Mesendoderm (in vitro differentiated cells): Measurements from ENCODE around the gene ITPR2.

Source experiments
- DNase-seq: peaks from one replicate; pipeline ENCODE4 v3.0.0; 2013
- H2AK5ac ChIP-seq: 2 replicates; pipeline ENCODE4 v1.6.1; 2013; ENCODE audit warnings: low read length, inconsistent platforms
- H2BK120ac ChIP-seq: 2 replicates; pipeline ENCODE4 v1.6.1; 2013; ENCODE audit warnings: low read depth, mild to moderate bottlenecking, low read length, moderate library complexity, mixed read lengths
- H2BK15ac ChIP-seq: replicated peaks from 2 replicates; pipeline ENCODE4 v1.6.1; 2013; ENCODE audit warnings: low read depth, mild to moderate bottlenecking, moderate library complexity
- H2BK5ac ChIP-seq: 2 replicates; pipeline ENCODE4 v1.6.1; 2013; ENCODE audit warnings: low read length, inconsistent platforms
- H3K18ac ChIP-seq: 2 replicates; pipeline ENCODE4 v1.6.1; 2013; ENCODE audit warnings: mild to moderate bottlenecking, low read length, mixed read lengths
- H3K23ac ChIP-seq: one replicate; pipeline ENCODE4 v1.6.1; 2013; ENCODE audit warnings: low read length
- H3K27ac ChIP-seq: 2 replicates; pipeline ENCODE4 v1.5.1; 2013; ENCODE audit warnings: low read depth, mild to moderate bottlenecking, inconsistent platforms, low read length, moderate library complexity
- H3K27me3 ChIP-seq: 2 replicates; pipeline ENCODE4 v1.6.1; 2013; ENCODE audit warnings: low read length, control low read depth, mild to moderate bottlenecking, inconsistent platforms; ENCODE audit not compliant: insufficient read depth, poor library complexity
- H3K36me3 ChIP-seq: 2 replicates; pipeline ENCODE4 v1.6.1; 2013; ENCODE audit warnings: low read length, inconsistent platforms; ENCODE audit not compliant: control insufficient read depth, insufficient read depth
- H3K4ac ChIP-seq: one replicate; pipeline ENCODE4 v1.6.1; 2013; ENCODE audit warnings: low read depth, mild to moderate bottlenecking, low read length, moderate library complexity
- H3K4me1 ChIP-seq: 2 replicates; pipeline ENCODE4 v1.6.1; 2013; ENCODE audit warnings: low read depth, low read length, inconsistent platforms; ENCODE audit not compliant: control insufficient read depth
- H3K4me2 ChIP-seq: 2 replicates; pipeline ENCODE4 v1.6.1; 2013; ENCODE audit warnings: low read length
- H3K4me3 ChIP-seq: 2 replicates; pipeline ENCODE4 v1.5.1; 2013; ENCODE audit warnings: mild to moderate bottlenecking, low read length
- H3K56ac ChIP-seq: one replicate; pipeline ENCODE4 v1.6.1; 2013; ENCODE audit warnings: low read length
- H3K79me1 ChIP-seq: 2 replicates; pipeline ENCODE4 v1.6.1; 2013; ENCODE audit warnings: low read length, inconsistent platforms
- H3K79me2 ChIP-seq: 2 replicates; pipeline ENCODE4 v1.6.1; 2013; ENCODE audit warnings: mild to moderate bottlenecking, low read length; ENCODE audit not compliant: control insufficient read depth, insufficient read depth
- H3K9ac ChIP-seq: 2 replicates; pipeline ENCODE4 v1.6.1; 2013; ENCODE audit warnings: low read length, inconsistent platforms
- H4K5ac ChIP-seq: one replicate; pipeline ENCODE4 v1.6.1; 2013; ENCODE audit warnings: low read length
- H4K8ac ChIP-seq: one replicate; pipeline ENCODE4 v1.6.1; 2013; ENCODE audit warnings: low read depth, mild to moderate bottlenecking, control low read depth, low read length, moderate library complexity
- WGBS: extraction: QIAGEN DNeasy Blood & Tissue Kit; methylation state at CpG from one replicate; pipeline ENCODE4 v1.1.7; 2013; ENCODE audit warnings: low lambda C conversion rate, missing lambda C conversion rate; ENCODE audit not compliant: insufficient coverage; ENCODE audit errors: extremely low coverage; 5-methylcytosine and 5-hydroxymethylcytosine counted together

ITPR2 gene

DNA sequence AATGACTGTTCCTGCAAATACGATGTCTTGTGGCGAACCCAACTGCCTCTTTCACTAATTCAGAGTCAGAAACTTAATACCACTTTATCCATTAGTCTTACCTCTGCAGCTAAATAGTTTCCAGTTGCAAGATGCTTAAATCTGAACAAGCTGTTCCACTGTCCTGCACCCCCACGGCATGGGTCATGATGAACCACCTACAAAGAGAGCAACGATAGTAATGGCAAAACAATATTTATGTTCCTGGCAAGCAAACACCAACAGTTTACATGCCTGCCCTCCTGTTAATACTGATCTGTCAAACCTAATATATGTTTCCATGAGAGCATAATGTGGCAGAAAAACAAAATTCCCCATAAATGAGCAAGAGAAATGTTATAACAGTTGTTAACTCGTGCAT, 121.9 kb downstream of the ITPR2 start:
- WGBS = no CpG with 5 or more reads among the region's 5 CpGs

DNA sequence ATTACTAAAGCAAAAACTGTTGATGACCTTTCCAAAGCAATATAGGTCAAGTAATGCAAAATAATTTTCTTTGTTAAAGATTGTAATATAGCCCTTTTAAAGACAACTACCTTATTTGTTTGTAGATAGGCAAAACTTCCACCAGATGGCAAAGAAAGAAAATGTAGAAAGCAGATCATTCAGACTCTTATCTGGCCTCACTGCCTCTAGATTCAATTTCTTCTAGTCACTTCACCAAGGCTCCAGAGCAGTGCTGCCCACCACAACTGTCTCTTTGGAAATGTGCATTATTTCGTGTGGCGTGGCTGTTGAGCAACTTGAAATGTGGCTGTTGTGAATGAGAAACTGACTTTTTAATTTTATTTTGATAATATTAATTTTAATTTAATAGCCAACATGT, 127.1 kb downstream of the ITPR2 start:
- H3K79me1 ChIP-seq = no peaks in the 10 kb centered on the region
- no peak overlapping the region for H2BK5ac ChIP-seq
- no peak overlapping the region for H4K5ac ChIP-seq
- H2AK5ac ChIP-seq = no peak overlapping the region
- H3K4ac ChIP-seq = no peak overlapping the region
- no peak overlapping the region for H3K4me2 ChIP-seq
- H3K18ac ChIP-seq = peak overlapping the region; percentile 51
- no peak for DNase-seq
- no peak overlapping the region for H3K9ac ChIP-seq
- no peaks in the 10 kb centered on the region for H3K27me3 ChIP-seq
- no peak overlapping the region for H2BK120ac ChIP-seq
- no CpG with 5 or more reads among the region's 2 CpGs for WGBS
- no peaks in the 10 kb centered on the region for H3K36me3 ChIP-seq
- no peak overlapping the region for H4K8ac ChIP-seq
- H3K27ac ChIP-seq = no peak overlapping the region
- H3K4me1 ChIP-seq = no peaks in the 10 kb centered on the region
- H3K56ac ChIP-seq = no peak overlapping the region
- H3K79me2 ChIP-seq = no peaks in the 10 kb centered on the region
- H3K4me3 ChIP-seq = no peak overlapping the region
- no peak overlapping the region for H3K23ac ChIP-seq
- no peak overlapping the region for H2BK15ac ChIP-seq

More for the DNA sequence above, 121.9 kb downstream of the ITPR2 start:
- Histone ChIP-seq H3K79me1 (no peaks in the 10 kb centered on the region), H2BK5ac (no peak overlapping the region), H3K27ac (no peak overlapping the region), H3K27me3 (no peaks in the 10 kb centered on the region), H2BK15ac (no peak overlapping the region), H3K23ac (no peak overlapping the region), H2BK120ac (no peak overlapping the region), H3K4ac (no peak overlapping the region), H3K79me2 (no peaks in the 10 kb centered on the region), H4K5ac (no peak overlapping the region), H2AK5ac (no peak overlapping the region), H3K36me3 (no peaks in the 10 kb centered on the region), H3K4me2 (no peak overlapping the region), H3K18ac (no peak overlapping the region), H3K9ac (no peak overlapping the region), H3K4me3 (no peak overlapping the region), H4K8ac (no peak overlapping the region), H3K4me1 (peaks cover 7% of the 10 kb centered on the region), H3K56ac (no peak overlapping the region)
- no peak for DNase-seq

DNA sequence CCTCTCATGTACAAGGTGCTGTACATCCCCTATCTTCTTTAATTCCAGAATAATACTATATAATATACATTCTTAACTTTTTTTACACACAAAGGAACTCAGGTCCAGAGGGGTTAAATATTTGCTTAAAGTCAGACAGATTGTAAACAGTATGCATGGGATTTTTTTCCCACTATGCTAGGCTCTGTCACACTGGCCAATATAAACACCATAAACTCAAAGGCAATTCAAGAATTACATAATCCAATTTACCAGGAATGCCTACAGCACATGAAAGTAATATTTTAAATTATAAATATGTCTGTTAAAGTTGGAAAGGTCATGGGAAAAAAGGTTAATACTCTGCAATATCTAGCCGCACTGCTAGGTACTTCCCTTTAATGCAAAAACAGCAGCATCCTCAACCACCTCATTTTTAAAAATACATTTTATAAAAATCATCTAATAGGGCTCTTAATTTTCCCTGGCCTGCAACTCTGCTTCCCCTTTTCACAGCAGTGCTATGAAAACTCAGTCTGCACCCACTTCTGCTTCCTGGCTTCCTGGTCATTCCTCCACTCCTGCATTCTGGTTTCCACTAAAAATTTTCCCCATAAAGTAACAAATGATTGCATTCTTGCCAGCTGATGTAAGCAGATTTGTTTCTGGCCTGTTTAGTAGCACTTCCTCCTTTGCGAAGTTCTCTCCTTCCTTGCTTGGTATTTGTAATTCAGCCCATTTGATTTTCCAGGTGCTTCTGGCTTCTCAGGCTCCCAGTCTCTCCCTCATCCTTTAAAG, 128.1 kb downstream of the ITPR2 start:
- H3K56ac ChIP-seq = no peak overlapping the region
- no CpG with 5 or more reads among the region's 2 CpGs for WGBS
- H4K8ac ChIP-seq = no peak overlapping the region
- H3K4me3 ChIP-seq = no peak overlapping the region
- H3K4ac ChIP-seq = no peak overlapping the region
- H3K27ac ChIP-seq = no peak overlapping the region
- no peaks in the 10 kb centered on the region for H3K79me2 ChIP-seq
- H3K9ac ChIP-seq = no peak overlapping the region
- no peaks in the 10 kb centered on the region for H3K79me1 ChIP-seq
- H3K23ac ChIP-seq = no peak overlapping the region
- no peak overlapping the region for H2AK5ac ChIP-seq
- H3K36me3 ChIP-seq = no peaks in the 10 kb centered on the region
- H2BK120ac ChIP-seq = no peak overlapping the region
- no peak overlapping the region for H4K5ac ChIP-seq
- H2BK5ac ChIP-seq = no peak overlapping the region
- no peak overlapping the region for H2BK15ac ChIP-seq
- H3K4me2 ChIP-seq = no peak overlapping the region
- no peaks in the 10 kb centered on the region for H3K27me3 ChIP-seq
- no peaks in the 10 kb centered on the region for H3K4me1 ChIP-seq
- peak; percentile 47 for DNase-seq
- H3K18ac ChIP-seq = peak overlapping the region; percentile 56

DNA sequence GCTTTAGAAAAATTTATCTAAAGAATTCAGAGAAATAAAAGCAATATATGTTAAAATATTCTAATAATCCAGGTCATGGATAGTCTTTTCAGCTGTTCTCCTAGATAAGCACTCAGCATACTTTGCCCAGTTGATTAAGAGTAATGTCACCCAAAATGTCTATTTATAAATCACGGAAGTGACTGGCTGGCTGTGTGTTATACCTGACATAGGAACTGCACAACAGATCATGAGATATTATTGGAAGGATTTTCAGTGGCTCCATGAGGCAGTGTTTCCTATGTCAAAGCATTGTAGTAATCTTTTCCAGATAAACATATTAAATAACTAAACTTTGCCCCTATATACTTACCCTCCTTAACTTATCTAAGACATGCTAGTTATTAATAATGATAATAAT, 128.8 kb downstream of the ITPR2 start:
- Histone ChIP-seq H3K4me1 (no peaks in the 10 kb centered on the region), H2AK5ac (no peak overlapping the region), H4K5ac (no peak overlapping the region), H3K79me2 (no peaks in the 10 kb centered on the region), H4K8ac (no peak overlapping the region), H2BK15ac (no peak overlapping the region), H3K23ac (no peak overlapping the region), H3K79me1 (no peaks in the 10 kb centered on the region), H3K36me3 (no peaks in the 10 kb centered on the region), H2BK5ac (no peak overlapping the region), H3K4ac (no peak overlapping the region), H3K4me2 (no peak overlapping the region), H3K56ac (no peak overlapping the region), H3K18ac (no peak overlapping the region), H3K4me3 (no peak overlapping the region), H2BK120ac (no peak overlapping the region), H3K27me3 (no peaks in the 10 kb centered on the region), H3K27ac (no peak overlapping the region), H3K9ac (no peak overlapping the region)
- no peak for DNase-seq
- no CpG with 5 or more reads among the region's 1 CpG for WGBS

DNA sequence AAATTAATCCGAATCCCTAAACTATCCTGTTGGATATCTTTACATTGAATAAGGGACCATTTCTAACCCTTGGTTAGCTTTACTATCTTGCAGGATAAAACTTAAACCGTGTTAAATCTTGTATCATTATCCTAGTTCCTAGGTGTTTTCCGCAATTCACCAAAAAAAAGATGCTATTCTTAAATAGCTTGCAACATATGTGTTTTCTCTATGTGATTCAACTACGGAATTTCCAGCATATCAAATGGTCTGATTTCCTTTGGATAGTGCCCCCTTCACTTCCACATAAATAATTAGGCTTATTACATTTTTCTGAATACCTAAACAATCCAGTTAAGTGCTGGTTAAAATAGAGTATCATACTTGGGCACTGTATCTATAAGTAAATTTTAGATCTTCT, 130.3 kb downstream of the ITPR2 start:
- no peak overlapping the region for H4K5ac ChIP-seq
- H3K4me2 ChIP-seq = no peak overlapping the region
- no peaks in the 10 kb centered on the region for H3K79me1 ChIP-seq
- no peaks in the 10 kb centered on the region for H3K36me3 ChIP-seq
- H3K27ac ChIP-seq = no peak overlapping the region
- H3K4ac ChIP-seq = no peak overlapping the region
- H2BK120ac ChIP-seq = no peak overlapping the region
- H3K56ac ChIP-seq = no peak overlapping the region
- no peak overlapping the region for H2AK5ac ChIP-seq
- H3K27me3 ChIP-seq = no peaks in the 10 kb centered on the region
- no peak overlapping the region for H2BK15ac ChIP-seq
- DNase-seq = no peak
- no CpG with 5 or more reads among the region's 4 CpGs for WGBS
- no peaks in the 10 kb centered on the region for H3K4me1 ChIP-seq
- no peak overlapping the region for H3K9ac ChIP-seq
- H2BK5ac ChIP-seq = no peak overlapping the region
- H3K79me2 ChIP-seq = no peaks in the 10 kb centered on the region
- no peak overlapping the region for H3K4me3 ChIP-seq
- H3K18ac ChIP-seq = no peak overlapping the region
- H4K8ac ChIP-seq = no peak overlapping the region
- H3K23ac ChIP-seq = no peak overlapping the region
